Stimulated activated CD4-positive, alpha-beta T cell treated with anti-CD3 and anti-CD28 coated beads, Interleukin-15, amount 100 ng/mL, for 48 hours (primary cell): ENCODE data around the gene ITGA7.
A peak's percentile ranks its signal among the peaks of the same experiment; 100 is the strongest.

ENCODE experiments used
- DNase-seq, 2 donors: peaks; one replicate each; pipeline ENCODE4 v3.0.0-alpha.2; 2020; ENCODE audit warnings: low read depth in 2 of 2

ITGA7 gene

DNA sequence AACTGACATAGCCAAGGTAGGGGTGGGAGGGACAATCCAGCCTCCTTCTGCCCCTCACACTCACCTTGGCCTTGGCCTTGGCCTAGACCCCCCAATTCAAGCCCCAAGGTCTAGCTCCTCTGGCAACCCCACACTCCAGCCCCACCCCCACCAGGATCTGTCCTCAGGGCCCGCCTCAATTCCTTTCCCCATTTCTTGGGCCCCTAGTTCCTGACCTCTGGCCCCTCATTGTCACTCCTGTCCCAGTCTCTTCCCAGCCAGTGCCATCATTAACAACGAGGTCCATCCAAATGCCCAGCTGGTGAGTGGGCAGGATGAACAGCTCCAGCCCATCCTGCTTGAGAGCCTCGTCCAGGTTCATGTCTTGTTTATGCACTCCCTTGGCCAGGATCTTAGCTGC lies 28.4 kb upstream of the ITGA7 start:
- DNase-seq = no peak

DNA sequence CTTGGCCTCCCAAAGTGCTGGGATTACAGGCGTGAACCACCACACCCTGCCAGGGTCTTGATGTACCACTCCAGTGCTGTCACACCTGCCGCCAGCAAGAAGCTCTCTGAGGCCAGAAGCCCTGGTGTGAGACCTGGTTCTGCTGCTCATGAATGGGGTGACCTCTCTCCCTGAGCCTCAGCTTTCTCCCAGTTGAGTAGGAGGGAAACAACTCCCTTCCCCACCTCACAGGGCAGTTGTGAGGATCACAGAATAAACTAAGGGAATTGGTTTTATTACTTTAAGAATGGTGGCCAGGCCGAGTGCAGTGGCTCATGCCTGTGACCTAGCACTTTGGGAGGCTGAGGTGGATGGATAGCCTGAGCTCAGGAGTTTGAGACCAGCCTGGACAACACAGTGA lies 26.9 kb upstream of the ITGA7 start:
- no peak for DNase-seq

DNA sequence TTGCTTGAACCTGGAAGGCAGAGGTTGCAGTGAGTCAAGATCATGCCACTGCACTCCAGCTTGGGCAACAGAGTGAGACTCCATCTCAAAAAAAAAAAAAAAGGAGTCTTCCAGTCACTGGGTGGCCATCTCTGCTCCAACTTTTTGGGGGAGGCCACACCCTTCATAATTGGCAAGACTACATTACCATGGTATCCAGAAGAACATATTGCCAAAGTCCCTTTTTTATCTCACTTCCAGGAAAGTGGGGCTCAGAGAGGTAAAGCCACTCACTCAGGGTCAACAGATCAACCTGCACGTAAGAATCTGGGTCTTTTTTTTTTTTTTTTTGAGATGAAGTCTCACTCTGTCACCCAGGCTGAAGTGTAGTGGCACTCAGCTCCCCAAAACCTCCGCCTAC lies 26.2 kb upstream of the ITGA7 start:
- no peak for DNase-seq

DNA sequence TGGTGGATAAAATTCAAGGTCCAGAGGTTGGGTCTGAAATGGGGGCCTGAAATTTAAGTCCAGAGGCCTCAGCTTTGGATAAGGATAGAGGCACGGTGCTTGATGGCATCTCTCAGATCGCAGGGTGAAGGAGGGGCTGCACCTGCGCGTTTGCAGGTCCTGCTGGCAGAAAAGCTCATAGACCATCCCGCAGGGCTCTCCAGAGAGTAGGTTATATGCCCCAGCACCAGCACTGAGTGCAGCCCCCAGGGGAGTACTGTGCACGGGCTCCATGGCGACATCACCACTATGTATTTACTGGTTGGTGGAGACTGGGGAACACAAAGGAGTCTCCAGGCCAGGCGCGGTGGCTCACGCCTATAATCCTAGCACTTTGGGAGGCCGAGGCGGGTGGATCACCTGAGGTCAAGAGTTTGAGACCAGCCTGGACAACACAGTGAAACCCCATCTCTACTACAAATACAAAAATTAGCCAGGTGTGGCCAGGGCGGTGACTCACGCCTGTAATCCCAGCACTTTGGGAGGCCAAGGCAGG lies 25.4 kb upstream of the ITGA7 start:
- DNase-seq = no peak

DNA sequence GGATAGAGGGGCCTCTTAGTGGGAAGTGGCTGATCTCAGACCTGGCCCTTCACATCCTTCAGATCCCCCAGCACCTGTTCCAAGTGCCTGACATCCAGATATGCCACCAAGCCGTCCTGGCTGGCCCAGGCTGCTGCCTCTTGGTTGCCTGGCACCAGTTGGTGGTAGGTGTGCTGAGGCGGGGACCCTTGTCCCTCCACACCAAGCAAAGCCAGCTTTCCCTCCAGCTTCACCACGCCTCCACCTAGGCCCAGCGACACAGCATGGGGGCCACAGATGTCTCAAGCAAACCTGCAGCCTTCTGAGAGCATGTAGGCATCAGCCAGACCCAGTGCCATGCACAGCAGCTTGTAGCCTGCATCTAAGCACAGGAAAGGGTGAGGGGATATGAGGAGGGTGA lies 24.6 kb upstream of the ITGA7 start:
- no peak for DNase-seq

DNA sequence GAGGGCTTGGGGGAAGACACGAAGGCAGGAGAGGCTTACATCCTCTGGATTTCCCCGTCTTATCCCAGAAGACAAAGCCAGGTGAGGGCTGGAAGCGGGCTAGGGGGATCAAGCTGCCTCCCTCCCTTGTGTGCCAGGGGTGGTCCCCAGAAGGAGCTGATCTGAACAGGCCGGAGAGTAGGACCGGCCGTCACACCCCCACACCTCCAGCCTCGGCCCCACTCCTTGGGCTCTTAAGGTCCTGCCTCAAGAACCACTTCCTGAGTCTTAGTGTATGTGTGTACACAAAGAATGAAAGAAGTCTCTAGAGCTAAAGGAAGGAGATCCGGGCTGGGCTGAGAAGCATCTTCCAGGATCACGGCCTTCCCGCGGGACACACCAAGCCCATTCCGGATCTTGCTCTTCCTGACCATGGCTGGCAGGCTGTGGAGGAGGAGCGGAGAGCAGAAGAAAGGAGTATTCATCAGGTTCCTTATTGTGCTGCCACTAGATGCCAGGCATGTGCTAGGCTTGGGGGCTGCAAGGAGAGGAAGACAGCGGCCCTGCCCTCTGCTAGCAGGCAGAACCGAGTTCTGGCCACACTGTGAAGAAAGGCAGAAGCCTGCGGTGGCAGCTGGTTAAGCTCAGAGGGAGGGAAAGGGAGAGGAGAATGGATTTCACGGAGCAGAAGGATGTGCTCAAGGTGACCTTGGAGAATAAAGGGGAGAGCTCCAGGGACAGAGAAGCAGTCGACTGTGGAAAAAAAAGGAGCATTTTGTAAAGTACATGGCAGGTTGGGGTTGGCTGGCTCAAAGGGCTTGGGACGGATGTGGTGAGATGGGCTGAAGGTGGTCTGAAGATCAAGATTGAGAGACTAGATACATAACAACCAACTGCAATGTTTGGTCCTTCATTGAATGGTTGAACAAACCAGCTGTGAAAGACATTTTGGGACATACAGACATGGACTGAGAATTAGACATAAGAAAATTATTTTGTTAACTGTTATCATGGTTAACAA lies 22.4 kb upstream of the ITGA7 start:
- DNase-seq = no peak

DNA sequence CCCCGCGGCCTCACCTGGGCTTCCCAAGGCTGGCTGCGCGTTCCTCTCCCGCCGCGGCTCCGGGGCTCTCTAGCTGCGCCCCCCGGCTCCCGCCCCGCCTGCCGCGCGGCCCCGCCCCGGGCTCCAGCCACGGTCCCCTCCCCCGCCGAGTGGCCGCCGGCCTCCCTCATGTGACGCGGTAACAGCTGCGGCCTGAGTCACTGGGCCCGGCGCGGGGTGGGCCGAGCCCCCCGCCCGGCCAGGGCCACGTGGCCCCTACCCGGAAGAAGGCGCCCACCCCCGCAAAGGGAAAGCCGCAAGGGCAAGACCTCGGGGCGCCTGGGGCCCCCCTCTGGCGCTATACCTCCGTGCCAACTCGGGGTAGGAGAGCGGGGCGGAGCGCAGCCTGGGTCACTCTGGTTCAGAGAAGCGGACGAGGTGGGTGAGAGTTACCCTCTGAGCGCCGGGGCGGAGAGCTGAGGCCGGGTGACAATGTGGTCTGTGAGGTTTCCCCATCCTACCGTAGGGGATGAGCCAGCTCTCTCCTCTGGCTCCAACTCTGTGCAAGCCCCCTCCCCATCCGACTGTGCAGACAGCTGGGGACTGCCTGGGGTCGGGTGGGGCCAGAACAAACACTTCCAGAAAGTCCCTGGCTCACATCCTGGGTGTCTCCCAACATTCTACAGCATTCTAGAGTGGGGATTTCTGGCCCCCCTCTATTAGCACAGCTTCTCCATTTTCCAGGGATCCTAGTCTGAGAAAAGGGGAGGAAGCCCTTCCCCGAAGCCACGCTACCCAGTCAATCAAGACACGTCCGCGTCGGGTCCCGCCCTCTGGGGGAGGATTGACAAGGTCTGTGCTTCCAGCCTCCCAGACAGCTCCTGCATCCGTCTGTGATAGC lies 21.5 kb upstream of the ITGA7 start, which contains the start of gene CD63:
TSS of gene CD63 (minus strand) at position 71 of the 880 bp plus-strand sequence. CDS start 668 bp downstream, outside the sequence.
- peak; percentile 66 to 69 for DNase-seq

DNA sequence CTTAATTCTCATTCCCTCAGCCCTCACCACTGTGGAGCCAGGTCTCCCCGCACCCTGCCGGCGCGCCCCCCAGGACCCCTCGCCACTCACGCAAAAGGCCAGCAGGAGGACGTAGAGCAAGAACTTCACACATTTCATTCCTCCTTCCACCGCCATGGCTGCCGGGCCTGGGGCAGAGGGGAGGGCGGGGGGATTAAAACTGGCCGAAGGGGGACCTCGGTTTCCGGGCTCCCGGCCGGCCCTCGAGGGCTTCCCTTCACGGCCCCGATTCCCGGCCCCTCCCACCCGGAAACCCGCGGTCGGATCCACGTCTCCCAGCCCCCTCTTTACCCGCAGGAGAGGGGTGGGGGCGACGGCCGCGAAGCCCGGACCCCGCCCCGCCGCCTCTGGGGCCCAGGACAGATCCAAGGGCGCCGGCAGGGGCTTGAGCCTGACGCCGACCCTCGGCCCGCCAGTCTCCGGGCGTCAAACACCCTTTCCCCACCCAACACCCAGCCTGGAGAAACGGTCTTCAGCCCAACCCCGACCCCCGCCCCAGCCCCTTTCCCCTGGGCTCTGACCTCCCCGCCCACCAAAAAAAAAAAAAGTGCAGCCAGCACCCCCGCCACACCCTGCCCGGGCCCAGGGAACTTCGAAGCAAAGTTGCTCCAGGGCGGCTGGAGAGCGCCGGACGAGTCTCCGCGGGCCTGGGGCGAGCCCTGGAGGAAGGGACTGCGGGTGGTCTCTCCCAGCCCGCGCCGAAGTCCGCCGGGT lies 20.7 kb upstream of the ITGA7 start:
- no peak for DNase-seq

DNA sequence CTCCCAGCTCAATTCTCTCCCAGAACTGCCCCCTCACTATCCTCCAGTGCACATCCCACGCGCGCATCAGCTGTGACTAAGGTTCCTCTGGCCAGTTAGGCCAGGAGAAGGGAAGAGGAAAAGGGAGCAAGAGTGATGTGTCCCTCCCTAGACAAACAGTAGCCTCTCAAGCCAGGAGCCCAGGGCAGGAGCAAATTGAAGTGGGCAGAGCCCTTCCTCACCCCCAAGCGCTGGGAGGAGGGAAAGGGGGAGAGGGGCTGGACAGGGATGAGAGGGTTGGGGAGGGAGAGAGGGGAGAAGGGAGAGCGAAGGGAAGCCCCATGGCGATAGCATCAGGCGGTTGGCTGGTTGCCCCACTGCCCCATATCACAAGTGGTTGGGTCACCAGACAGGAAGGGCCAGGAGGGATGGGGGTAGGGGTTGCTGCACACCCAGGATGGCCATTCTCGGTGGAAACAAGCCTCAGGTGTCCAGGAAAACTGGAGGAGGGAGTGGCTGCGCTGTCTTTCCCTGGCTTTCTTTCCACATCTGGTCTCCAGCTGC lies 20.0 kb upstream of the ITGA7 start:
- no peak for DNase-seq

DNA sequence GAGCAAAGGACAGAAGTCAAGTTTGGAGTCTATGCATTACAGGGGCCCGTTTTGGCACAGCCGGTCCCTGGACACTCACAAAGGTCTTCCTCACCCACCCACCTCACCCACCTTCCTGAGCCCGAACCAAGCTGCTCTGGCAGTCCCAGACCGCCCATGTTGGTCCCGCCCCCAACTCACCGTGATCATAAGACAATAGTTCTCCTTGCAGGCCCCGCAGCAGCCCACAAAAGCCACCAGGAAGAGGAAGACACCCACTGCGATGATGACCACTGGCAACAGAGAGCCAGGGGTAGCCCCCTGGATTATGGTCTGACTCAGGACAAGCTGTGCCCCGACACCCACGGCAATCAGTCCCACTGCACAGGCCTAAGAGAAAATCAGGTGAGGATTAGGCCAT lies 19.3 kb upstream of the ITGA7 start:
- no peak for DNase-seq

DNA sequence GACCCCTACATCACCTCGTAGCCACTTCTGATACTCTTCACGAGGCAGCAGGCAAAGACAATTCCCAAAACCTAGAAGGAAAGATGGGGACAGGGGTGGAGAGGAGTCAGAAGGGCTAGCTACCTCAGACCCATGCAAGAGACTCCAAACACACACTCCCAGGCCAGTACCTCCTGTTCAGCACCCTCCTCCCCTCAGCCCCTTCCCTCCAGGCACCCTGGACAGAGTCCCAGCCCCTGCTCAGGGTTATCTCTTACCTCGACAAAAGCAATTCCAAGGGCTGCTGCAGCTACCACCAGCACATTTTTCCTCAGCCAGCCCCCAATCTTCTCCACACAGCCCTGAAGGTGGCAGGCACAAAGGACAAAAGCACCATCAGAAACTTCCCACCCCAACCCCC lies 17.9 kb upstream of the ITGA7 start:
- DNase-seq = no peak

DNA sequence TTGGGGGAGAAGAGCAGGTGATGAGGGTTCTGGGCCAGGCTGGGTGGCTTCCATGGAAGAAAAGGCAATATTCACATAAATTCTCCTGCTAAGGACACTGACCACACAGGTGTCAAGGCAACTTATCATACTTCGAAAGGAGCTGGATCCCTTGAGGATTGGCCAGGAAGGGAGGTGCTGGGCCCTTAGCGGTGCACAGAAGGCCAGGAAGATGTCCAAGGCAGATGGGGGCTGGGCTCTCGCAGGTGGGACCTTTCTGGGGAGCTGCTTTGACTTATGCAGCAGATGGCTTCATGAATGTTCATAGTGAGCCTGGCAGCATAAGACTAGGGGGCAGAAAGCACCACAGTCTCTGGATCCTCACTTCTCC lies 17.2 kb upstream of the ITGA7 start:
- no peak for DNase-seq

DNA sequence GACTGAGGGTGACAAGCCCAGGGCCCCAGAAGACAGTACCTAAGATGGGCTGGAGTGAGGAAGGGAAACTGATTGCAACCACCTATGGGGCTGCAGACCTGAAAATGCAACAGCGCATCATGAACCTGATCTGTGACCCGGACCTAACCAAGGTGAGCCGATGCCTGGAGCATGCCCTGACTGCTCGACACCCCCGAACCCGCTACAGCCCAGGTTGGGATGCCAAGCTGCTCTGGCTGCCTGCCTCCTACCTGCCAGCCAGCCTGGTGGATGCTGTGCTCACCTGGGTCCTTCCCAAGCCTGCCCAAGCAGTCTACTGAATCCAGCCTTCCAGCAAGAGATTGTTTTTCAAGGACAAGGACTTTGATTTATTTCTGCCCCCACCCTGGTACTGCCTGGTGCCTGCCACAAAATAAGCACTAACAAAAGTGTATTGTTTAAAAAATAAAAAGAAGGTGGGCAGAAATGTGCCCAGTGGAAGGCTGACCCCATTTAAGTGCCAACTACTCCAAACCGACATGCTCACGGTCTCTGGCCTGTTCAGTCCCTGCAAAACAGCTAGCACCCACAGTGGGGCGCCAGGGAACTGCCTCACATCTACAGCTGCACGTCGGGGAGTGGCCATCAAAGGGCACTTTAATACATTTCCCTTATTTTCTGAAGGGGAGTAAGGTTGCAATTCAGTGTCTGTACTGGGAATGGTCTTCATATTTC lies 16.7 kb upstream of the ITGA7 start:
- peak in 1 of 2 donors; percentile 55 for DNase-seq

DNA sequence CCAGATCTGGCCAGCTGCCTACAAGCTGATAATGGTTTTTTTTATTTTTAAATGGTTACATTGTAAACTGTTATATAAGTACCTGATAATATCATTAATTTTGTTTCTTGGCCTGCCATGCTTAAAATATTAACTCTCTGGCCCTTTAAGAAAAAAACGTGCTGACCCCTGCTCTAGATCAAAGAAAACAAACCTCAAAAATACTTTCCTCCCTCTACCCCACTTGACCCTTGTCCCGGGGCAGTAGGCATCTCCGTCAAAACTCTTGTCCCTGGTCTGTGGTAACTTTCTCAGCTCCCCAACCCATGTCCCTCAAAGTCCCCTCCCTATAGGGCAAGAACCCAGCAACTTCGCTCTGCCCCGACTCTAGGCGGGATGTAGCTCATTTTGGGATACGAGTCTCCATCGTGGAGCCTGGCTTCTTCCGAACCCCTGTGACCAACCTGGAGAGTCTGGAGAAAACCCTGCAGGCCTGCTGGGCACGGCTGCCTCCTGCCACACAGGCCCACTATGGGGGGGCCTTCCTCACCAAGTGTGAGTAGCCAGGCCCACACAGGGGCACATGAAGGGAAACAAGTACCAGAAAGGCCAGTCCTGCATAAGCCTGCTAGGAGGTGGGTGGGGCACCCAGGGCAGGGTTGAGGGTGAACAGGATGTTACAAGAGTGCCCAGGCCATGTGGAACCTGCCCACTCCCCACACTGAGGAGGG lies 16.0 kb upstream of the ITGA7 start:
- DNase-seq = no peak

DNA sequence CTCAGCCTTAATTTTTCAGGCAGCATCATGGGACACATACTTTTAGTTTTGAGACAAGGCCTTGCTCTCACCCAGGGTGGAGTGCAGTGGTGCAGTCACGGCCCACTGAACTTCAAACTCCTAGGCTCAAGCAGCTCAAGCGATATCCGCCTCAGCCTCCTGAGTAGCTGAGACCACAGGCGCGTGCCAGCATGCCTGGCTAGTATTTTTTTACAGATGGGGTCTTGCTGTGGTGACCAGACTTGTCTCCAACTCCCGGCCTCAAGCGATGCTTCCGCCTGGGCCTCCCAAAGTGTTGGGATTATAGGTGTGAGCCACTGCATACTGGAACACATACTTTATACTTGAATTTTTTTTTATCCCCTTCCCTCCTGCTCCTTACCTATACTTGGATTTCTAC lies 15.2 kb upstream of the ITGA7 start:
- no peak for DNase-seq

DNA sequence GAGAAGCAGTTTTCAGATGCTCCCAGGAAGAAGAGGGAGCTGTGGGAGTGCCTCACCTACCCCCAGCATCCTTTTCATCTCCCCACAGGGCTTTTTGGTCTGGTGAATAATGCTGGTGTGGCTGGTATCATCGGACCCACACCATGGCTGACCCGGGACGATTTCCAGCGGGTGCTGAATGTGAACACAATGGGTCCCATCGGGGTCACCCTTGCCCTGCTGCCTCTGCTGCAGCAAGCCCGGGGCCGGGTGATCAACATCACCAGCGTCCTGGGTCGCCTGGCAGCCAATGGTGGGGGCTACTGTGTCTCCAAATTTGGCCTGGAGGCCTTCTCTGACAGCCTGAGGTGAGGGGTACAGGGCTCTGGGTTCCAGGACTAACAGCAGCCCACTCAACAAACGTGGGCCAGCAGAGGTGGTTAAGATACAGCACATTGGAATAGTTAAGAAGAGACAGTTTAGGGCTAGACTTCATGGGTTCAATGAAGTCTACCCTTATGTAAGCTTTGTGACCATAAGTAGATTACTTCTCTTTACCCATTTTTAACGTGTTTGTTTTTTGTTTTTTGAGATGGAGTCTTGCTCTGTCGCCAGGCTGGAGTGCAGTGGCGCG lies 14.0 kb upstream of the ITGA7 start:
- no peak for DNase-seq

DNA sequence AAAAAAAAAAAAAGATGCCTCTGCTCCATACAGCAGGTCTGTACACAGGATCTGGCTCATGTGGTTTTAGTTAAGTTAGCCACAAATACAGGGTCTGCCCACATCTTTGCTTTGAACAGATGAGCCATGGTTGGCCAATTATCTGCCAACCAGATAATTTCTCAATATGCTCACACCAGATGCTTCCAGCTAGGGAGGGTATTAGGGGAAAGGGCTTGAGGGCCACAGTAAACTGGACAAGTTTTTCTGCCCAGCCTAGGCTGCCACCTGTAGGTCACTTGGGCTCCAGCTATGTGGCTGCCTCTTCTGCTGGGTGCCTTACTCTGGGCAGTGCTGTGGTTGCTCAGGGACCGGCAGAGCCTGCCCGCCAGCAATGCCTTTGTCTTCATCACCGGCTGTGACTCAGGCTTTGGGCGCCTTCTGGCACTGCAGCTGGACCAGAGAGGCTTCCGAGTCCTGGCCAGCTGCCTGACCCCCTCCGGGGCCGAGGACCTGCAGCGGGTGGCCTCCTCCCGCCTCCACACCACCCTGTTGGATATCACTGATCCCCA lies 13.3 kb upstream of the ITGA7 start:
- DNase-seq = no peak

DNA sequence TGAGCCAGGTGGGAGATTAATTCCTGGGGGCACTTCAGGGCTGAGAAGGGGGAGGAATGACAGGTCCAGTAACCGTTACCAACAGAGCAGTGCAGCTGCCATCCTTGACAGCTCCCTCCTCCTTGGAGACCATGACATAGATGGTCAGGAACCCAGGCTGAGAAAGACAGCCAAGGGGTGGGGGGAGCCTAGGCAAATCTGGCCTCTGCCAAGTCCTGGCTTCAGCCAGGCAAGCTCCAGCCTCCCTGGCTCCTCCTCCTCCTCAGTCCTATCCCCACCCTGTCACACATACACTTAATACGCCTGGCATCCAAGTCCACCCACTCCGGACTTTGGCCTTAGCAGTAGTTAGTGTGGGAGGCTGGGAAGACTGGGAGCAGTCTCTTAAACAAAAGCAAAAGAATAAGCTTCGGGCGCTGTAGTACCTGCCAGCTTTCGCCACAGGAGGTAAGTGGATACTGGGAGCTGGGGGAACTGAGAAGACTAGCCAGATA lies 12.4 kb upstream of the ITGA7 start, which contains the start of gene RDH5:
TSS of gene RDH5 (plus strand) at position 323 of the 494 bp plus-strand sequence. CDS start 792 bp downstream, outside the sequence.
- DNase-seq = no peak

DNA sequence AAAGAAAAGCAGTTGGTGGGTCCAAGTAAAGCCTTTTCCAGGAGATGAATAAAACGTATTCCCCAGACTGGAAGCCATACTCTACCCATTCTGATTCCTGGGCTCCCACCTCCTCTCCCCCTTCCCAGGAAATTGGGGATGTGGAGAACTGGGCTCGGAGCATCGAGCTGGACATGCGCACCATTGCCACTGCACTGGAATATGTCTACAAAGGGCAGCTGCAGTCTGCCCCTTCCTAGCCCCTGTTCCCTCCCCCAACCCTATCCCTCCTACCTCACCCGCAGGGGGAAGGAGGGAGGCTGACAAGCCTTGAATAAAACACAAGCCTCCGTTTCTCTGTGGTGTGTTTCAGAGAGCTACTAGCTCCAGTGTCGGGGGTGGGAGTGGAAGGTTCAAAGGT lies 11.7 kb upstream of the ITGA7 start:
- no peak for DNase-seq
